Small intestine (tissue), 7 donors: ENCODE data around the gene SAA4. TPM values are rescaled to one million over a fixed set of nuclear protein-coding genes. Genes with fewer than 3 reads are reported as not detected.
"Not testable (repeated sequence)": the region's sequence is repeated elsewhere in the genome, so short reads cannot be mapped to it uniquely, and the experiment has no call there.

Experiments
- DNase-seq, 2 donors: peaks; one replicate each; pipeline versions ENCODE4 v3.0.0 to v3.0.0-alpha.2; 2013
- FAIRE-seq: peaks from 2 replicates; lab custom pipeline; 2012; peaks lifted over from hg19 to GRCh38; lab: Jason Lieb, UNC
- H3K27ac ChIP-seq, 3 donors: one replicate each; pipeline ENCODE4 v1.5.1; 2013; ENCODE audit warnings: low read length in 2 of 3, mild to moderate bottlenecking in 2 of 3, control low read depth in 1 of 3, inconsistent platforms in 1 of 3, low read depth in 1 of 3, moderate library complexity in 1 of 3
- H3K27me3 ChIP-seq, 3 donors: one replicate each; pipeline ENCODE4 v1.6.1; 2013; ENCODE audit warnings: low read length in 3 of 3, inconsistent platforms in 1 of 3; ENCODE audit not compliant: control insufficient read depth in 3 of 3, insufficient read depth in 3 of 3
- H3K36me3 ChIP-seq, 3 donors: one replicate each; pipeline ENCODE4 v1.6.1; 2013; ENCODE audit warnings: low read length in 3 of 3, inconsistent platforms in 1 of 3, low read depth in 1 of 3, mild to moderate bottlenecking in 1 of 3, moderate library complexity in 1 of 3; ENCODE audit not compliant: control insufficient read depth in 3 of 3, insufficient read depth in 2 of 3
- H3K4me1 ChIP-seq, 3 donors: one replicate each; pipeline ENCODE4 v1.6.1; 2013; ENCODE audit warnings: low read length in 2 of 3, inconsistent platforms in 1 of 3, low read depth in 1 of 3, mild to moderate bottlenecking in 1 of 3, moderate library complexity in 1 of 3; ENCODE audit not compliant: control insufficient read depth in 3 of 3, insufficient read depth in 2 of 3
- H3K4me3 ChIP-seq, 3 donors: one replicate each; pipeline ENCODE4 v1.5.1; 2013; ENCODE audit warnings: low read length in 3 of 3, control low read depth in 1 of 3, inconsistent platforms in 1 of 3, low read depth in 1 of 3, mild to moderate bottlenecking in 1 of 3, moderate library complexity in 1 of 3
- H3K9me3 ChIP-seq, 2 donors: one replicate each; pipeline ENCODE4 v1.6.1; 2013; ENCODE audit warnings: low read depth in 1 of 2, low read length in 1 of 2; ENCODE audit not compliant: control insufficient read depth in 2 of 2, insufficient read depth in 1 of 2
- WGBS, 3 donors: extraction: QIAGEN DNeasy Blood & Tissue Kit; methylation state at CpG; one replicate each; pipeline ENCODE4 v1.1.7; 2013; 5-methylcytosine and 5-hydroxymethylcytosine counted together
- polyA plus RNA-seq, 4 donors: library from polyadenylated mRNA; stranded (reverse) in 3 of 4; unstranded in 1 of 4; fragments of 200-250 nt in 3 of 4; fragments of 120-200 nt in 1 of 4; gene quantifications; one replicate each; pipeline versions ENCODE4 v1.2.1 to v1.2.3, GENCODE V29; 2013
- donor health status: healthy with polysubstance abuse.
- donor health status: control.
- donor health status: control.
- donor health status: Bipolar disorder and iron deficiency.
- donor health status: healthy.

The SAA4 gene
- polyA plus RNA-seq, 4 donors, result 0.15 TPM; not detected in 3

GRCh38 chr11:18267335-18268133 is 30.9 kb upstream of the SAA4 start:
- FAIRE-seq, H3K9me3 ChIP-seq, H3K36me3 ChIP-seq, H3K27me3 ChIP-seq, H3K4me3 ChIP-seq, H3K4me1 ChIP-seq: not testable (repeated sequence)
- 15 to 52% (median 19%) methylated on average over 4 to 5 of the region's 10 CpGs for WGBS, 3 donors
- H3K27ac ChIP-seq, result peak overlapping the region in 1 of 3 donors; percentile 55
- peak in 1 of 2 donors; percentile 59 for DNase-seq

- H3K9me3 ChIP-seq, result no peaks in the 10 kb centered on the region
- DNase-seq, result no peak
- H3K4me1 ChIP-seq, result no peaks in the 10 kb centered on the region
- H3K27ac ChIP-seq, result no peak within 1 kb of the TSS
- peaks cover 0 to 2% (median 0%) of the 10 kb centered on the region in 3 donors for H3K27me3 ChIP-seq
- 65 to 70% (median 69%) methylated on average over 8 of the region's 8 CpGs for WGBS, 3 donors
- no peaks in the 10 kb centered on the region for H3K36me3 ChIP-seq
- H3K4me3 ChIP-seq, result no peak within 1 kb of the TSS
- no peak for FAIRE-seq
Observed at GRCh38 chr11:18265949-18266348, 29.3 kb upstream of the SAA4 start, which contains the start of gene SAA1. Gene SAA1 (plus strand): TSS chr11:18266264. CDS start chr11:18266888, 624 bp downstream.

- H3K4me3 ChIP-seq, result no peak overlapping the region
- DNase-seq, result no peak
- H3K4me1 ChIP-seq, result no peaks in the 10 kb centered on the region
- H3K27me3 ChIP-seq, result peaks cover 0 to 2% (median 0%) of the 10 kb centered on the region in 3 donors
- no peaks in the 10 kb centered on the region for H3K9me3 ChIP-seq
- 48 to 94% (median 71%) methylated on average over 1 of the region's 1 CpG for WGBS, 3 donors
- no peak for FAIRE-seq
- no peaks in the 10 kb centered on the region for H3K36me3 ChIP-seq
- no peak overlapping the region for H3K27ac ChIP-seq
Observed at GRCh38 chr11:18264677-18265555, 28.3 kb upstream of the SAA4 start.

- no peaks in the 10 kb centered on the region for H3K9me3 ChIP-seq
- 67 to 81% (median 75%) methylated on average over 4 of the region's 4 CpGs for WGBS, 3 donors
- FAIRE-seq (no peak), DNase-seq (no peak)
- H3K36me3 ChIP-seq, result no peaks in the 10 kb centered on the region
- no peaks in the 10 kb centered on the region for H3K4me1 ChIP-seq
- H3K27ac ChIP-seq, result no peak overlapping the region
- no peak overlapping the region for H3K4me3 ChIP-seq
- peaks cover 0 to 2% (median 0%) of the 10 kb centered on the region in 3 donors for H3K27me3 ChIP-seq
Observed at GRCh38 chr11:18264035-18264434, 27.4 kb upstream of the SAA4 start.

GRCh38 chr11:18262681-18263350 is 26.2 kb upstream of the SAA4 start:
- H3K27ac ChIP-seq, H3K4me1 ChIP-seq, H3K4me3 ChIP-seq, H3K36me3 ChIP-seq, H3K27me3 ChIP-seq, DNase-seq, FAIRE-seq, H3K9me3 ChIP-seq: not testable (repeated sequence)
- 68 to 77% (median 75%) methylated on average over 8 of the region's 8 CpGs for WGBS, 3 donors

- 95 to 96% (median 96%) methylated on average over 14 of the region's 14 CpGs for WGBS, 3 donors
- no peak overlapping the region for H3K27ac ChIP-seq
- no peak overlapping the region for H3K4me3 ChIP-seq
- FAIRE-seq (no peak), DNase-seq (no peak)
- H3K36me3 ChIP-seq, result no peaks in the 10 kb centered on the region
- no peaks in the 10 kb centered on the region for H3K9me3 ChIP-seq
- no peaks in the 10 kb centered on the region for H3K4me1 ChIP-seq
- peaks cover 0 to 2% (median 0%) of the 10 kb centered on the region in 3 donors for H3K27me3 ChIP-seq
Observed at GRCh38 chr11:18261721-18262120, 25.1 kb upstream of the SAA4 start.

GRCh38 chr11:18259259-18259658 is 22.7 kb upstream of the SAA4 start:
- Histone ChIP-seq H3K27ac (no peak overlapping the region), H3K4me1 (no peaks in the 10 kb centered on the region), H3K4me3 (no peak overlapping the region), H3K9me3 (no peaks in the 10 kb centered on the region), H3K36me3 (no peaks in the 10 kb centered on the region), H3K27me3 (no peaks in the 10 kb centered on the region)
- FAIRE-seq (no peak), DNase-seq (peak; percentile 32 to 83)

- no peak overlapping the region for H3K4me3 ChIP-seq
- H3K27ac ChIP-seq, result no peak overlapping the region
- 66 to 86% (median 71%) methylated on average over 2 of the region's 2 CpGs for WGBS, 3 donors
- DNase-seq (no peak), FAIRE-seq (no peak)
- no peaks in the 10 kb centered on the region for H3K9me3 ChIP-seq
- H3K4me1 ChIP-seq, result no peaks in the 10 kb centered on the region
- no peaks in the 10 kb centered on the region for H3K36me3 ChIP-seq
- H3K27me3 ChIP-seq, result no peaks in the 10 kb centered on the region
Observed at GRCh38 chr11:18254781-18255361, 18.3 kb upstream of the SAA4 start.
